ENCODE results near the gene CSNK1G2. TPM values are rescaled to one million over a fixed set of nuclear protein-coding genes. Genes with fewer than 3 reads are reported as not detected.
"Not testable (repeated sequence)": the region's sequence is repeated elsewhere in the genome, so short reads cannot be mapped to it uniquely, and the experiment has no call there.

The CSNK1G2 gene
- total RNA-seq, 1 donor from 2014 or later: 62.8 TPM

DNA sequence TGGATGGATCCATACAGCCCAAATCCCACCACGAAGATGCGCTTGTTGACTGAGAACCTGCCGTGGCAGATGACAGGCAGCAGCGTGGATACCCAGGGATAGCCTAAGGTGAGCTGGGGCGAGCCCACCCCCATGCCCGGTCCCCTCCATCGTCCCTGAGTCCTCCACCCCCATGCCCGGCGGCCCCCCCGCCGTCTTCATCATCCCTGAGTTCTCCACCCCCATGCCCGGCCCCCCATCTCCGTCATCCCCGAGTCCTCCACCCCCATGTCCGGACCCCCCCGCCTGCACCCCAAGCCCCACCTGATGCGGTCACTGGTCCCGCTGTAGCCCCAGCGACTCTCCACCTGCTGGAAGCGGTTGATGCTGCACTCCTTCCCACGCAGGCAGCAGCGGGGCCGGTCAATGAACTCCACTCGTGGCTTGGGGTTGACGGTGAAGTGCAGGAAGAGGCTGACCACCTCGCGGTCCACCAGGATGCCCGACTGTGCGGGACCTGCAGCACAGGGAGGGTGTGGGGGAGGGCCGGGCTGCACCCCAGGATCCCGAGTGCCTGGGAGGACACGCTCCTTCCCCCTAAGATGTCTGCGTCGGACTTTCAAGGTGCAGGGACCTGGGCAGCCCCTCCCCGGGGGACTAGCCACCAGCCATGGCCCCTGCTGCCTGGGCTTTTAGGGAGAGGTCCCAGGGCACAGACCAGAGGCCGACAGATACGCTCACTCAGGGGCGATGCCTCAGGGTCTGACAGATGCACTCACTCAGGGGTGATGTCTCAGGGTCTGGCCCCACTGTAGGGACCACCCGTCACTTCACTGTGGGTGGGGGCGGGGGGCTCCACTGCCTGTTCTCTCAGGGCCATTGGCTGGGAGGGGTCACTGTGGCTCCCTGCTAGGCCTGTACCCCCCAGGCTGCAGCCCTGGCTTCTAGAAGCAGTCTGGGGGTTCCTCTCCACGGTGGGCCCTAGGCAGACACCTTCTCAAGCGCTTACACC is 46.5 kb downstream of the CSNK1G2 start:
- DNase-seq (ENCODE audit: low read depth in 2 of 2): no peak

DNA sequence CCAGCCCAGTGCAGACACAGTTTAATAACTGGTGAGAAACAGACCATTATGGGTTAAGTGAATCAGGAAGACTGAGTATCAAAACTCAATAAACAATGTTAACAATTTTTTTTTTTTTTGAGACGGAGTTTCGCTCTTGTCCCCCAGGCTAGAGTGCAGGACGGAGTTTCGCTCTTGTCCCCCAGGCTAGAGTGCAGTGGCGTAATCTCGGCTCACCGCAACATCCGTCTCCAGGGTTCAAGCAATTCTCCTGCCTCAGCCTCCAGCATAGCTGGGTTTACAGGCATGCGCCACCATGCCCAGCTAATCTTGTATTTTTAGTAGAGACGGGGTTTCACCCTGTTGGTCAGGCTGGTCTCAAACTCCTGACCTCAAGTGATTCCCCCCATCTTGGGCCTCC is 47.5 kb downstream of the CSNK1G2 start:
- DNase-seq (ENCODE audit: low read depth in 2 of 2): not testable (repeated sequence)

DNA sequence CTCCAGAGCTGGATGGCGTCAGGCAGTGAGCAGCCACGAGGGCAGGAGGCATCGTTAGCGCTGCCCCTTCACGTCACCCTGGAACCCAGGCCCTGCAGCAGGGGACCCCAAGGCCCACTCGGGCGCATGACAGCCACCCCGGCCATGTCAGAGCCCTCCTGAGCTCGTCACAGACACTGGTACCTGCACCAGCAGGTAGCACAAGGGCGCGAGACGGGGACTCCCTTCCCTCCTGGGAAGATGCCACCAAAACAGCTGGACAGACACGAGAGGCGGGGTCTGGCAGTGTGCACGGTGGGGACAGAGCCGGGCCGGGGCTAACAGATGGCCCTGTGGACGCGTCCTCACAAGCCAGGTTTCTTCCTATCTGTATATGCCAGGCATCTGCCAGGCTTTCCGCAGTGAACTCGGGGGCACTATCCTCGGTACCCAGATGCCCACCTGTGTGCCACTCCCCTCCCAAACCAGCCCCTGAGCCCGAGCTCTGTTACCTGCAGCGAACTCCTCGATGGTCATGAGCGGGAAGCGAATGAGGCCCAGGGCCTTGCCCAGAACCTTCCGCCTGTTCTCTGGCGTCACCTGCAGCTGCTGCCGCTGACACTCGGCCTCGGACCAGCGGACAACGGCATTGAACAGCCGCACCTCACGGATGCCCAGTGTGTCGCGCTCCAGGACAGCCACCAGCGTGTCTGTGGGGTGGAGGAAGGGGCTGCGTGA is 48.7 kb downstream of the CSNK1G2 start:
- DNase-seq (ENCODE audit: low read depth in 2 of 2): no peak

DNA sequence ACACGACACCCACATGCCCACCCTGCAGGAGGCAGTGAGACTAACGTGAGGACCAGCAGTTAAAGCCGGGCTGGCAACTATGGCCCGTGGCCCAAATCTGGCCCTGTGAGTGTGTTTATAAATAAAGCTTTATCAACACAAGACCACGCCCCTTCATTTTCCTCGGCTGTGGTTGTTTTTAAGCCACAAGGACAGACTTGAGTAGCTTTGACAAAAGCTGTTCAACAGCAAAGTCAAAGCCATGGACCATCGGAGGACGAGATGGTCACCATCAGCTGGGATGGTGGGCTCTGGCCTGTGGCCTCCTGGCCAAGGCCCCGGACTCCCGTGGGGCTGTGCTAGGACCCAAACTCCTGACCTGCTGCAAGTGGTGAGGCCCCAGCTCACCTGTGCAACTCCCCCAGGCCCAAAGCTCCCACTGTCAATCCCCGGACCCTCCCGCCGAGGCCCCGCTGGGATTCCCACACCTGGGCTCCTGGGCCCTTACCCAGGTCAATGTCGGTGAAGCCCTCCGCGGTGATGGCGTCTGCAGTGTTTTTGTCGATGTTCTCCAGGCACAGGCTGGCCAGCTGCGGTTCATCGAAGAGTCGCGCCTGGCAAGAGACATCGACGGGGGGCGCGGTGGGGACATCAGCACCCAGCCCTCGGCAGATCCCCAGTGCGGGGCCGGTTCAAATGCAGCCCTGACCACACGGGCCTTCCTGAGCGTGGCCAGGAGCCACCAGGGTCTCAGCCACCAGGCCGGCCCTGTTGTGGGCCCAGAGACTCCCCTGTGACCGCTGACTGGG is 49.5 kb downstream of the CSNK1G2 start:
- DNase-seq (ENCODE audit: low read depth in 2 of 2): no peak

DNA sequence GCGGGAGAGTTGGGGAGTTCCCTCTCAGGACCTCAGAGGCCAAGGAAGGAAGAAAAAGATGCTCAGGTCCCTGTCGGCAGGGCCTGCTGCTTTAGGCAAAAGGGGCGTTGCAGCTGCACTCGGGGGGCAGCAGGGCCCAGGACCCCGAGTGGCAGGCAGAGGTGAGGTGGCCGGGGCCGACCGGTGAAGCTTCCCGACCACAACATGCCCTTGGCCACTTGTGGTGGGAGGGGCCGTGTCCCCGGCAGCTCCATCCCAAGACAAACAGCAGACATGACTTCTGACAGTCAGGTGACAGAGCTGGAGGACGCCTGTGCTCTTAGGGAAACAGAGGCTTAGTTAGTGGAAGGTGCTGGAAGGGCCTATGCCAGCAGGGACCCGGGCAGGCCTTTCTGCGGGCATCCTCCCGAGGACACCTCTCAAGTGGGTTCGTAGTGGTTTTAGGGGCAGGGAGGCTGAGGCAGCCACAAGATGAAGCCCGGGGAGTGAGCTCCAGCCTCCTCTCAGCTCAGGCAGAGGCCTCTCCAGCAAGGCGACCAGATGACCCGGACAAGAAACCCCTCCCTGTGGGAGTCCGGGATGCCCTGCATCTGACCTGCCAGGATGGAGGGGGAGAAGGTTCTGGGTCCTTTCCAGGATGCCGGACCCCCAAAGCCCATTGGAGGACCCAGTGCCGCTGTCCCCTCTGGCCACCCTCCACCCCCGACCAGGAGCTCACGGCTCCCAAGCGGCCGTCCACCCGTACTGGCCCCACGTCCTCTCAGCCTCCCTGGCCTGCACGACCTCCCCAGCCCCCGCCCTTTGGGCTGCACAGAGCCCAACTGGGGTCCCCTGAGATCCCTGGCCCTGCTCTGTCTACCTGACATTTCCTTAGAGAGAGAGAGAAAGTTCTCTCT is 50.3 kb downstream of the CSNK1G2 start:
- no peak for DNase-seq (ENCODE audit: low read depth in 2 of 2)

DNA sequence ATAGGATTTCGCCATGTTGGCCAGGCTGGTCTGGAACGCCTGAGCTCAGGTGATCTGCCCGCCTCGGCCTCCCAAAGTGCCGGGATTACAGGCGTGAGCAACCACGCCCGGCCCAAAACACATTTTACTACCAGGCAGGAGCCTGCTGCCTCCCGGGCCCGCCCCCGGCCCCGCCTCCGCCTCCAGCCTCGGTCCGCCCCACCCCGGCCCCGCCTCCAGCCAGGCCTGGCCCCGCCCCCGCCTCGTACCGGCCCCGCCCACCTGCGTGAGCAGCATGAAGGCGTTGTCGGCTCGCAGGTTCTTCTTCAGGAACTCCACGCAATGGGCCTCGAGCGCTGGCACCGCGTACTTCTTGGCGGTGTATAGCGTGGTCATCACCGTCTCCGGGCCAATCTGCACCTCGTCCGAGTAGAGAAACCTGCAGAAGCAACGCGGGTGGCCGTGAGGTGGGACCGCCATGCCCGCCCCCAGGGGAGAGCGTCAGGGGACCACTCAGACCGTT is 51.8 kb downstream of the CSNK1G2 start:
- peak in 1 of 2 donors; percentile 14 for DNase-seq (ENCODE audit: low read depth in 2 of 2)

DNA sequence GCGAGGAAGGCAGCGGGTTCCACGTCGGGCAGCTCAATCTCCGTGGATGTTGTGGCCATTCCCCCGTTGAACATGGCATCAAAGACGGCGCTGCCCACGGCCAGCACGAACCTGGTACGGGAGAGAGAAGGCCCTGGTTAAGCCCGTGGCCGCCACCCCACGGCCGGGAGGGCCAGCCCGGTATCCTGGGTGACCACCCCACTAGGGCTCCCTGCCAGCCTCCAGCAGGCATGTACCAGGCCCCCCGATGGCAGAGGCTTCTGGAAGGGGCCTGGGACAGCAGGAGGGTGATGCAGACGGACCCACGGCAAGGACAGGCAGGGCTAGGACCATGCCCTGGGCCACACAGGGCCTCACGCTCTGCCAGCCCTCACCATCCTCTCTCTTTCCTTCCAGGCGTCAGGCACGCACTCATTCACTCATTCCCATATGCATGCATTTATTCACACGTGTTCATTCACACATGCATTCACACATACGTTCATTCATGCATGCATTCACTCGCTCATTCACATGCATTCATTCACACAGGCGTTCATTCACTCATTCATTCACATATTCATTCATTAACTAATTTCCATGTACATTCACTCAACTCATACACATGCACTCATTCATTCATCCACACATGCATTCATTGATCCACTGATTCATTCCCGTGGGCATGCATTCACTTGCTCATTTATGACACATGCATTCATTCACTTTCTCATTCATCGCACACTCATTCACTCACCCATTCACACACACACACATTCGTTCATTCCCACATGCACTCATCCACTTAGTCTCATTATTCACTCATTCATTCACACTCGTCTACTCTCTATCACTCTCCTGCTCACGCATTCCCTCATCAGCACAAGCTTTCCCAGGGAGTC is 56.6 kb downstream of the CSNK1G2 start:
- DNase-seq (ENCODE audit: low read depth in 2 of 2): no peak

DNA sequence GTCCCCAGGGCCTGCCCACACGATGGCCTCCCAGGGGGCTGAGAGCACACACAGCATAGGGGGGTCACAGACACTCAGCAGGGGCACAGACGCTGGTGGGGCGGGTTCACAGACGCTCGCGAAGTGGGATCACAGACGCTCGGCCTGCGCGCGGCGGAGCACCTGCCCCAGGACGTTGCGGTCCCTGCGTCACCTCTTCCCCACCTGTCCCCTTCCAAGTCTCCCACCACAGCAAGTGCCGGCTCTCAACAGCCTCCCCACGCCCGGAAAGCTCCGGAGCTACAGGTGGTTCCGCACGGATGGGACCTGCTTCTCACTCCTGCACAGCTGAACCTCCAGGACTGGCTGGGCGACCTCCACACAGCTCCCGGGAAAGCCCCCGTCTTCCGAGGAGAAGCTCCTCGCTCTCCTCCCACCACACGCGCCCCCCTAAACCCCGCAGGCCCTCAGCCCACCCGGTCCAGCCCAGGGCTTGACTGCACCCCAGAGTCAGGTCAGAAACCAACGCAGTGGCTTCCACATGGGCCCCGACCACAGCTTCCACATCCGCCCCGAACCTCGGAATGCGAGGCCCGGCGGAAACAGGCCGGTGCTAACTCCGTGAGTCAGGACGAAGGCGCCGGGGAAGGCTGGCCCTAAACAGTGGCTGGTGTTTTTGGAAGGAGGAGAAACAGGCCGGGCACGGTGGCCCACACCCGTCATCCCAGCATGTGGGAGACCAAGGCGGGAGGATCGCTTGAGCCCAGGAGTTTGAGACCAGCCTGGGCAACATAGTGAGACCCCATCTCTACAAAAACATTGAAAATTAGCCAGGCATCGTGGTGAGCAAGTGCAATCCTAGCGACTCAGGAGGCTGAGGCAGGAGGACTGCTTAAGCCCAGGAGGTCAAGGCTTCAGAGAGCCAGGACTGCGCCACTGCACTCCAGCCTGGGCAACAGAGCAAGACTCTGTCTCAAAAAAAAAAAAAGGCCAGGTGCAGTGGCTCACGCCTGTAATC is 58.0 kb downstream of the CSNK1G2 start:
- no peak for DNase-seq (ENCODE audit: low read depth in 2 of 2)

DNA sequence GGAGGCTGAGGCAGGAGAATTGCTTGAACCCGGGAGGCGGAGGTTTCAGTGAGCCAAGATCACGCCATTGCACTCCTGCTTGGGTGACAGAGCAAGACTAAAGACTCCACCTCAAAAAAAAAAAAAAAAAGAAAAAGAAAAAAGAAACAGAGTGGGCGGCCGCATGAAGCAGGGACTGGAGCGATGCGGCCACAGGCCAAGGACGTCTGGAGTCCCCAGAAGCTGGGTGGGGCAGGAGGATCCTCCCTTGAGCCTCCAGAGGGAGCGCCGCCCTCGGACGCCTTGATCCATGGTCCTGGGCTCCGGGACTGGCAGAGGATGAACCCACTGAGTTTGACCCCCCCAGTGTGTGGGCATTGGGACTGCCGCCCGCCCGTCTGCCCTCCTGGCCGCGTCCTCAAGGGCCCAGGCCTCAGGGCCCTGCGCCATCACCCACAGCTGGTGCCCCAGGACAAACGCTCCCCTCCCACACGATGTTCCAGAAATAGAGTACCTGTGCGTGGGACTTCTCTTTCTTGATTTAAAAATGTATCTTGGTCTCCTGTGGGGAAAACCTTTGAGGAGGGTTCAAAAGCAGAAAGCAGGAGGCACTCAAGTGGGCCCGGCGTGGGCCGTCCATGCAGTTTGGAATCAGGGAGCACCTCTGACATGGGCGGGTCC is 59.0 kb downstream of the CSNK1G2 start:
- DNase-seq (ENCODE audit: low read depth in 2 of 2): no peak

DNA sequence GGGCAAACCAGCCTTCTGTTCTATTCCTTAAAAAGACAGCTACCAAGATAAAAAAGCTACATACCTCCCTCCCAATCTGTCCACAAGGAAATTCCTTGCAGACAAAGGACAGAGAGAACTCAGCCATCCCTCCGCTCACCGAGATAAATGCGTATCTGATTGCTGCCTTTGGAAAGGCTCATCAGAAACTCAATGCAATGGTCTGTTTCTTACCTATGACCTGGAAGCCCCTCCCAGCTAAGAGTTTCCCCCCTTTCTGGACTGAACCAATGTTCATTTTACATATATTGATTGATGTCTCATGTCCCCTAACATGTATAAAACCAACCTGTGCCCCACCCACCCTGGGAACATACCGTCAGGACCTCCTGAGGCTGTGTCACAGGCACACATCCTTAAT is 62.9 kb downstream of the CSNK1G2 start:
- no peak for DNase-seq (ENCODE audit: low read depth in 2 of 2)

DNA sequence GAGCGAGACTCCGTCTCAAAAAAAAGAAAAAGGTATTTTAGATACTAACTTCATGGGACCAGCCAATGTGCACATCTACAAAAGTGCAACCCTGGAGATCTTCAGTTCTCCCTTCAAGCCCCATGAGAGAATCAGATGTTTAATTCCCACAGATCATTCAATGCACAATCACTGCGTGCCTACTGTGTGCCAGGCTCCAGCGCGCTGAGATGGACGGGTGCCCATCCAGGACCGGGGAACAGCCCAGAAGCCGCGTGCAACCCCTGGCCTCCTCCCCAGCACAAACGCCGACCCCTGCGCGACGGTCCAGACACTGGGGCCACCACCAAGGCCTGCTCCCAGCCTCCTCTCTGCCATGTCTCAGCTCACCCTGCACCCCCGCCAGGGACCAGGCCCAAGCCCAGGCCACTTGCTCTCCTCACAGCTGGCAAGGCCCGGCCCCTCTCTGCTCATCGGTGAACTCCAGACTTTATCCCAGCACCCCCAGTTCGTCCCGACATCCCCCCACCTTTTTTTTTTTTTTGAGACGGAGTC is 69.2 kb downstream of the CSNK1G2 start:
- no peak for DNase-seq (ENCODE audit: low read depth in 2 of 2)

DNA sequence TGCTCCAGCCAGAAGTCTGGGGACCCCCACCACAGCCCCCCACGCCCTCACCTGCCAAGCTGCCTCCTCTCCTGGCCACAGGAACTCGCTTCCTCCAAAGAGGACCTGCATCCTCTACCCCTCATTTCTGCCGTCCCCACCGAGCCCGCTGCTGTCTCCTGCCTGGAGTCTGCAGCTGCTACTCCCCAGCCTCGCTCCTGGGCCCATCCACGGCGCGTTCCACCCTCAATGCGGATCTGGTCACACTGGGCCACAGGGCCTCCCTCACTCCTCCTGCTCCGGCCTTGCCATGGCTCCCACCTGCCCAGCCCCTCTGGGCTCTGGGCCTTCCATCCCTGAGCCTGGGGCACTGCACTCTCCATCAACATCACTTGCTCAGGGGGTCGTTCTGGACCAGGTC is 70.2 kb downstream of the CSNK1G2 start:
- DNase-seq (ENCODE audit: low read depth in 2 of 2): no peak

DNA sequence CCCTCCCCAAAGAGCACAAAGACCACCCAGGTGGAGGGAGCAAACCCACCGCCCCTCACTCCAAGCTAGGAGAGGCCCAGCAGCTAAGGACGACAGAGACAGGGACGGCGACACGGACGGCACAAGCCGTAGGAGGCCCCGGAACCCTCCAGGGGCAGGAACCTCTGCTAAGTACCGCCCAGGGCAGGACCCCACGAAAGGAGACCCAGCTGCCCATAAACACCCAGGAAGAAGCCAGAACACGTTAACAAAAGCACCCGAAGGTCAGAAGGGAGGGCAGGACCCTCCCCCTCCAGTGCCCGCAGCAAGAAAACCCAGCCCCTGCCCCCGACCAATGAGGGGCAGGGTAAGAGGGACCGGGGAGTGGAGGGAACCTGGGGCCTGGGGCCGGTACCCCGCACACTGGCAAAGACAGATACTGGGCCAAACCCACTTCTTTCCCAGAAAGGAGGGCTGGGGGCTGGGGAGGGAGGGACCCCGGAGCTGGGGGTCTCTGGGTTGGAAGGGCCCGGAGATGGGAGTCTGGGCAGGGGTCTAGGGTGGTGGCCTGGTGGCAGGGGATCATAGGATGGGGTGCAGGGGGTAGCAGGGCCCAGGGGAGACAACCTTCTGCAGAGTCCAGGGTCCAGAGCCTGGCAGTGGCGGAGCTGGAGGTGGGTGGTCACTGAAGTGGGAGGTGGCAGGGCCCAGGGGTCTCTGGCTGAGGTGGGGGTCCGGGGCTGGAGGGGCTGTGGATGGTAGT is 72.1 kb downstream of the CSNK1G2 start:
- DNase-seq (ENCODE audit: low read depth in 2 of 2): no peak

DNA sequence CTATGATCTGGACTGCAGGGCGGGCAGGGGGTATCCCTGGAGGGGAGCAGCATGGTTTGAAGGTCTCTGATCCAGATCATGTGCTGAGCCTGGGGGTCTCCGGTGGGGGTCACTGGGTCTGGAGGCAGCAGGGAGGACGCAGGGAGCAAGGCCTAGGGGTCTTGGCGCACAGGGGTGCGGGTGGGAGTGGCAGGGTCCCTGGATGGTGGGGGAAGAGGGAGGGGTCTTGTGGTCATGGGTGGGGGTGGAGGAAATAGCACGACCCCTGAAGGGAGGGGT is 72.7 kb downstream of the CSNK1G2 start:
- DNase-seq (ENCODE audit: low read depth in 2 of 2): no peak

DNA sequence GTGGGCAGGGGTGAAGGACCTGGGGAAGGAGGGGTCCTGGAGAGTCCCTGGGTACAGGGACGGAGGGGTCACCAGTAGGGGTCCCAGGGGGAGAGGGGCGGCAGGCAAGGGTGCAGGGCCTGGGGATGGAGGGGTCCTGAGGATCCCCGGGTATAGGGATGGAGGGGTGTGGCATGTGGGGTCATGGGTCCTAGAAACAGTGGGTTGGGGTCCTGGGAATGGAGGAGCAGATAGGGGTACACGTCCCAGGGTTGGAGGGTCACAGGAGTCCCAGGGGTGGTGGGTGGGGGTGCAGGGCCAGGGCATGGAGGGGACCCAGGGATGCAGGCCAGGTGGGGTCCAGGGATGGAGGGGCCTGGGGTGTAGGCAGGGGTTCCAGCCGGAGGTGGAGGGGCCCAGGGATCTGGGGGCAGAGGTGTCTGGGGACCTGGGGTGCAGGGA is 73.2 kb downstream of the CSNK1G2 start:
- DNase-seq (ENCODE audit: low read depth in 2 of 2): no peak

DNA sequence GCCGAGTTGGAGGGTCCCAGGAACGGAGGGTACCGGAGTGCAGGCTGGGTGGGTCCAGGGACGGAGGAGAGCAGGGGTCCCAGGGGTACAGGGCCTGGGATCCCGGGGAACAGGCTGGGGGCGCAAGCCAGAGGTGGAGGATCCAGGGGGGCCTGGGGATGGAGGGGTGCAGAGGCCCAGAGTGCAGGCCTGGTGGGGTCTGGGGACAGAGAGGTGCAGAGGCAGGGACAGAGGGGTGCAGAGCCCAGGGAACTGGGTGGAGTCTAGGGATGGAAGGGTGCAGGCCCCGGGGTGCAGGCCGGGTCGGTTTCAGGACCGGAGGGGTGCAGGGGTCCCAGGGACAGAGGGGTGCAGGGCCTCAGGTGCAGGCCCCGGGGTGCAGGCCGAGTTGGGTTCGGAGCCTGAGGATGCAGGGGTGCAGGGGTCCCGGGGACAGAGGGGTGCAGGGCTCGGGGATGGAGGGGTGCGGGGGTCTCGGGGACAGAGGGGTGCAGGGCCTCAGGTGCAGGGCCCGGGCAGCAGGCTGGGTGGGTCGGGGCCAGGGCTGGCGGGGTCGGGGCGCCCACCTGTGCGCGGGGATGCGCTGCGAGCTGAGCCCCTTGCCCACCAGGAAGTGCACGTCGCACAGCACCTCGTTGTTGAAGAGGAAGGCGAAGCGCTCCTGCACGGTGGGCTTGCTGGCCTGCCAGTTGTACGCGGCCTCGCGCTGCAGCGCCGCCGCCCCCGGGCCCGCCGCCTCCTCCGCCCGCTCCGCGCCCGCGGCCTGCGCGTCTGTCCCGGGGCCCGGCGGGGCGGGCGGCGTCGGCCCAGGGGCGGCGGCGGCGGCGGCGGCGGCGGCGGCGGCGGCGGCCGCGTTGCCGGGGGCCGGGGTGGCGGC is 74.0 kb downstream of the CSNK1G2 start:
- DNase-seq (ENCODE audit: low read depth in 2 of 2): no peak

Measured in dermis microvascular lymphatic vessel endothelial cell (primary cell).